Pancreas (tissue), 10 donors: Measurements from ENCODE around the gene ALX3. TPM values are rescaled to one million over a fixed set of nuclear protein-coding genes. Genes with fewer than 3 reads are reported as not detected.
"Not testable (repeated sequence)": the region's sequence is repeated elsewhere in the genome, so short reads cannot be mapped to it uniquely, and the experiment has no call there.

ENCODE experiments used
- ATAC-seq, 4 donors: fragments of 200-7000 bp; cut with Tn5 transposase; one replicate each; pipeline versions ENCODE4 v1.8.0 to v1.9.1; 2020; ENCODE audit warnings: mild to moderate bottlenecking in 4 of 4, moderate library complexity in 4 of 4
- DNase-seq, 6 donors: peaks; one replicate each; pipeline ENCODE4 v3.0.0-alpha.2; 2020
- FAIRE-seq: peaks from 2 replicates; lab custom pipeline; 2012; peaks lifted over from hg19 to GRCh38; lab: Jason Lieb, UNC
- H3K27ac ChIP-seq, 4 donors: fragments of 200-600 bp; sonication (generic); 1 replicate in 3 of 4; 2 replicates in 1 of 4; pipeline versions ENCODE4 v1.5.0 to v1.8.0; 2020
- H3K27me3 ChIP-seq, 4 donors: fragments of 200-600 bp; one replicate each; pipeline ENCODE4 v1.8.0; 2021
- H3K36me3 ChIP-seq, 3 donors: fragments of 200-600 bp; sonication (generic) in 1 of 3; one replicate each; pipeline versions ENCODE4 v1.5.0 to v1.8.0; 2020 to 2021
- H3K4me1 ChIP-seq, 3 donors: fragments of 200-600 bp; one replicate each; pipeline ENCODE4 v1.8.0; 2021
- H3K4me3 ChIP-seq, 4 donors: fragments of 200-600 bp; sonication (generic) in 2 of 4; one replicate each; pipeline versions ENCODE4 v1.5.0 to v1.8.0; 2020 to 2021
- H3K9me3 ChIP-seq, 4 donors: fragments of 200-600 bp; one replicate each; pipeline ENCODE4 v1.8.0; 2021
- CTCF ChIP-seq, 4 donors: fragments of 200-600 bp; sonication (generic) in 3 of 4; IDR thresholded peaks; one replicate each; pipeline versions ENCODE4 v1.5.0 to v1.8.0; 2021; ENCODE audit warnings: antibody characterized with exemption in 4 of 4
- WGBS, 2 donors: extraction: QIAGEN DNeasy Blood & Tissue Kit; methylation state at CpG; one replicate each; pipeline ENCODE4 v1.1.7; 2013; 5-methylcytosine and 5-hydroxymethylcytosine counted together
- intact Hi-C, 3 donors: fragments of 100-400 bp; cut with DNase I; formaldehyde crosslinking; loops; one replicate each; pipeline versions ENCODE4 v1.11.1 to v1.14.2; 2022
- polyA plus RNA-seq, 2 donors: library from polyadenylated mRNA; stranded (reverse); fragments of 200-250 nt; gene quantifications; one replicate each; pipeline ENCODE4 v1.2.3, GENCODE V29; 2013
- total RNA-seq, 6 donors: library from RNA; stranded (reverse); fragmentation: NEBNext Ultra II Directional in 4 of 6; extraction: Animal tissue kit (Norgen Biotek cat#: 25700) in 4 of 6; gene quantifications; one replicate each; pipeline versions ENCODE4 v1.2.1 to v1.2.4, GENCODE V29; 2021 to 2023
- donor health status: healthy with polysubstance abuse.
- donor health status: DM: no; HTN: no; CAD: no; lungs with moderate emphysema.
- donor health status: DM: no; HTN: no; CAD: no.
- donor health status: control.
- donor health status: control.
- donor health status: Bipolar disorder and iron deficiency.
- donor health status: DM: yes; HTN: yes; CAD: no.
- donor health status: DM: no; HTN: no; CAD: no.
- donor health status: DM: no; HTN: no; CAD: no.
- donor health status: DM: yes; HTN: yes; CAD: no.

The ALX3 gene
- total and polyA plus RNA-seq, 8 donors, result 0.35 TPM; not detected in 7

GRCh38 chr1:110082477-110082876 is 12.0 kb upstream of the ALX3 start:
- intact Hi-C loops, result no loop called here

GRCh38 chr1:110081061-110081460 is 10.6 kb upstream of the ALX3 start:
- TF ChIP-seq CTCF (IDR thresholded peaks at IDR 0.05), result no peak
- Histone ChIP-seq H3K4me3 (no peak overlapping the region), H3K4me1 (peaks cover 0 to 5% (median 4%) of the 10 kb centered on the region in 3 donors), H3K27ac (no peak overlapping the region), H3K9me3 (no peaks in the 10 kb centered on the region), H3K36me3 (no peaks in the 10 kb centered on the region), H3K27me3 (no peaks in the 10 kb centered on the region)
- intact Hi-C loops, result no loop called here
- no peak for ATAC-seq
- WGBS, 2 donors, result 86 to 91% methylated on average over 5 of the region's 5 CpGs
- no peak for FAIRE-seq
- DNase-seq, result no peak

More at GRCh38 chr1:110082477-110082876, 12.0 kb upstream of the ALX3 start:
- H3K36me3 ChIP-seq, result no peaks in the 10 kb centered on the region
- no peak for TF ChIP-seq CTCF (IDR thresholded peaks at IDR 0.05)
- no peak for FAIRE-seq
- no peak overlapping the region for H3K4me3 ChIP-seq
- no peak for DNase-seq
- 80 to 87% methylated on average over 5 of the region's 5 CpGs for WGBS, 2 donors
- peaks cover 0 to 5% (median 4%) of the 10 kb centered on the region in 3 donors for H3K4me1 ChIP-seq
- H3K9me3 ChIP-seq, result no peaks in the 10 kb centered on the region
- no peaks in the 10 kb centered on the region for H3K27me3 ChIP-seq
- H3K27ac ChIP-seq, result no peak overlapping the region
- ATAC-seq, result no peak

- H3K4me1 ChIP-seq, FAIRE-seq: not testable (repeated sequence)
- WGBS, 2 donors, result 94 to 96% methylated on average over 2 of the region's 2 CpGs
These were observed 9.5 kb upstream of the ALX3 start for GRCh38 chr1:110079995-110080394.

GRCh38 chr1:110076789-110077500 is 6.5 kb upstream of the ALX3 start:
- ATAC-seq (no peak), DNase-seq (no peak), FAIRE-seq (no peak)
- intact Hi-C loops, result no loop called here
- H3K27ac ChIP-seq, result no peak overlapping the region
- H3K4me3 ChIP-seq, result no peak overlapping the region
- TF ChIP-seq CTCF (IDR thresholded peaks at IDR 0.05), result no peak
- H3K27me3 ChIP-seq, result peaks cover 0 to 3% (median 0%) of the 10 kb centered on the region in 4 donors
- 75 to 81% methylated on average over 3 of the region's 3 CpGs for WGBS, 2 donors
- H3K4me1 ChIP-seq, result no peaks in the 10 kb centered on the region
- no peaks in the 10 kb centered on the region for H3K9me3 ChIP-seq
- no peaks in the 10 kb centered on the region for H3K36me3 ChIP-seq

More at GRCh38 chr1:110079995-110080394, 9.5 kb upstream of the ALX3 start:
- DNase-seq, H3K36me3 ChIP-seq, H3K27me3 ChIP-seq, H3K4me3 ChIP-seq, H3K9me3 ChIP-seq, H3K27ac ChIP-seq, intact Hi-C loops, ATAC-seq: not testable (repeated sequence)

- H3K4me3 ChIP-seq, result no peak overlapping the region
- no peak for TF ChIP-seq CTCF (IDR thresholded peaks at IDR 0.05)
- no peak overlapping the region for H3K27ac ChIP-seq
- H3K36me3 ChIP-seq, result no peaks in the 10 kb centered on the region
- DNase-seq, result no peak
- no peak for FAIRE-seq
- intact Hi-C loops, result no loop called here
- no peaks in the 10 kb centered on the region for H3K4me1 ChIP-seq
- ATAC-seq, result no peak
- no peaks in the 10 kb centered on the region for H3K9me3 ChIP-seq
- WGBS, 2 donors, result 70 to 74% methylated on average over 4 of the region's 4 CpGs
- H3K27me3 ChIP-seq, result peaks cover 1 to 27% (median 4%) of the 10 kb centered on the region in 4 donors
These were observed 3.7 kb upstream of the ALX3 start for GRCh38 chr1:110074166-110074565.
